Measurements from ENCODE around the gene CNKSR3. TPM values are rescaled to one million over a fixed set of nuclear protein-coding genes. Genes with fewer than 3 reads are reported as not detected.

CNKSR3 gene
- total and polyA plus RNA-seq, 2 donors from 2014 or later = 13.8 to 63.1 TPM

DNA sequence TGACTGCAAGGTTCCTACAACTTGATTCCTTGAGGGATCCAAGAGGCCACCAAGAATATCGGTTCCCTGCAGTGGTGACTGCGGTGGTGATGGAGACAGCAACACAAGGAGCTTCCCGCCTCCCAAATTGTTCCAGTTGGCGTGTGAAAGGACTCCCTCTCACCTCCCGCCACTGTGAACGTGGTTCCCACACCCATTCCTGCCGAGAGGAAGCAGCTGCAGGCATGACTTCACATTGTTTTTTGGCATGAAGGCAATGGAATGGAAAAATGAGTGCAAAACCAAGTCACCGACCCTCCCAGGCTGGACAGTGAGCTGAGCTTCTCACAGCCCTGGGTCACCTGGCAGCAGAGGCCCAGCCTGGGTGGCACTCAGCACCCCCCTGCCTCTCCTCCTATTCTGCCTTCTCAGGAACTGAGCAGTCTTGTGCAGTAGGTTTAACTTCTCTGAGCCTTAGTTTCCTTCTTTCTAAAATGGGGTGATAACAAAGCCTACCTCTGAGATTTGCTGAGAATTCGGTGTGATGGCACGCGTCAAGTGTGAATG, 75.0 kb downstream of the CNKSR3 start:
- Histone ChIP-seq H3K4me1 (ENCODE audit: control insufficient read depth in 2 of 3, insufficient read depth in 2 of 3, low read depth in 1 of 3, low read length in 3 of 3) (peaks cover 0 to 20% (median 16%) of the 10 kb centered on the region in 3 donors), H3K36me3 (ENCODE audit: control insufficient read depth in 2 of 3, insufficient read depth in 3 of 3, low read length in 3 of 3) (peaks cover 3 to 11% (median 5%) of the 10 kb centered on the region in 3 donors), H3K27ac (ENCODE audit: low read depth in 2 of 2, low read length in 2 of 2) (peak overlapping the region in 1 of 2 donors; percentile 16), H3K4me3 (ENCODE audit: low read length in 3 of 3) (no peak overlapping the region), H3K9me3 (ENCODE audit: control insufficient read depth in 2 of 3, insufficient read depth in 1 of 3, low read length in 3 of 3) (no peaks in the 10 kb centered on the region), H3K27me3 (ENCODE audit: control insufficient read depth, insufficient read depth, low read length) (no peaks in the 10 kb centered on the region), H3K9ac (ENCODE audit: low read length in 3 of 3) (no peak overlapping the region)
- intact Hi-C loops (cut with DNase I) = no loop called here
- no peak for DNase-seq
- no peak for FAIRE-seq
- TF ChIP-seq, protein P1, sequence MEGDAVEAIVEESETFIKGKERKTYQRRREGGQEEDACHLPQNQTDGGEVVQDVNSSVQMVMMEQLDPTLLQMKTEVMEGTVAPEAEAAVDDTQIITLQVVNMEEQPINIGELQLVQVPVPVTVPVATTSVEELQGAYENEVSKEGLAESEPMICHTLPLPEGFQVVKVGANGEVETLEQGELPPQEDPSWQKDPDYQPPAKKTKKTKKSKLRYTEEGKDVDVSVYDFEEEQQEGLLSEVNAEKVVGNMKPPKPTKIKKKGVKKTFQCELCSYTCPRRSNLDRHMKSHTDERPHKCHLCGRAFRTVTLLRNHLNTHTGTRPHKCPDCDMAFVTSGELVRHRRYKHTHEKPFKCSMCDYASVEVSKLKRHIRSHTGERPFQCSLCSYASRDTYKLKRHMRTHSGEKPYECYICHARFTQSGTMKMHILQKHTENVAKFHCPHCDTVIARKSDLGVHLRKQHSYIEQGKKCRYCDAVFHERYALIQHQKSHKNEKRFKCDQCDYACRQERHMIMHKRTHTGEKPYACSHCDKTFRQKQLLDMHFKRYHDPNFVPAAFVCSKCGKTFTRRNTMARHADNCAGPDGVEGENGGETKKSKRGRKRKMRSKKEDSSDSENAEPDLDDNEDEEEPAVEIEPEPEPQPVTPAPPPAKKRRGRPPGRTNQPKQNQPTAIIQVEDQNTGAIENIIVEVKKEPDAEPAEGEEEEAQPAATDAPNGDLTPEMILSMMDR (IDR thresholded peaks at IDR 0.05; ENCODE audit: borderline replicate concordance, extremely low read depth, insufficient read depth) = no peak

DNA sequence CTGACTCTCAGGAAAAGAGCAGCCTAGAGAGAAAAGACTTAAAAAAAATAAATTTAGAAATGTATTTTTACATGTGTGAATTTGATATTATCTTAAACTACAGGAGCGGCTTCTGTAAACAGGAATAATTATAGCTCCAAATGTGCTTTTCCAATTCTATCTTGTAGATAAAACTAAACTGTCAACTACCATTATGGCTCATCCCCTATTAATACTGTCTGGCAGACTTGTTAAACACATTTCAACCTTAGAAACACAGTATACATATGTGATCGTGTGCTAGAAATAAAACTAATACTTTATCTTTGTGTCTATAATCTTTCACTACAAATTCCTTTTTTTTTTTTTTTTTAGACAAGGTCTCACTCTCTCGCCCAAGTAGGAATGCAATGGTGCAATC, 75.8 kb downstream of the CNKSR3 start:
- H3K9me3 ChIP-seq (ENCODE audit: control insufficient read depth in 2 of 3, insufficient read depth in 1 of 3, low read length in 3 of 3) = no peaks in the 10 kb centered on the region
- TF ChIP-seq, protein P1 (IDR thresholded peaks at IDR 0.05; ENCODE audit: borderline replicate concordance, extremely low read depth, insufficient read depth) = no peak
- H3K9ac ChIP-seq (ENCODE audit: low read length in 3 of 3) = no peak overlapping the region
- DNase-seq = no peak
- H3K4me1 ChIP-seq (ENCODE audit: control insufficient read depth in 2 of 3, insufficient read depth in 2 of 3, low read depth in 1 of 3, low read length in 3 of 3) = peaks cover 0 to 23% (median 15%) of the 10 kb centered on the region in 3 donors
- no peak overlapping the region for H3K4me3 ChIP-seq (ENCODE audit: low read length in 3 of 3)
- no peak overlapping the region for H3K27ac ChIP-seq (ENCODE audit: low read depth in 2 of 2, low read length in 2 of 2)
- H3K36me3 ChIP-seq (ENCODE audit: control insufficient read depth in 2 of 3, insufficient read depth in 3 of 3, low read length in 3 of 3) = peaks cover 3 to 15% (median 5%) of the 10 kb centered on the region in 3 donors
- no peak for FAIRE-seq
- intact Hi-C loops (cut with DNase I) = no loop called here
- H3K27me3 ChIP-seq (ENCODE audit: control insufficient read depth, insufficient read depth, low read length) = no peaks in the 10 kb centered on the region

- H3K9me3 ChIP-seq (ENCODE audit: control insufficient read depth in 2 of 3, insufficient read depth in 1 of 3, low read length in 3 of 3) = no peaks in the 10 kb centered on the region
- no peak for DNase-seq
- no peak for FAIRE-seq
- H3K27ac ChIP-seq (ENCODE audit: low read depth in 2 of 2, low read length in 2 of 2) = no peak overlapping the region
- H3K4me3 ChIP-seq (ENCODE audit: low read length in 3 of 3) = no peak overlapping the region
- TF ChIP-seq, protein P1 (IDR thresholded peaks at IDR 0.05; ENCODE audit: borderline replicate concordance, extremely low read depth, insufficient read depth) = no peak
- H3K27me3 ChIP-seq (ENCODE audit: control insufficient read depth, insufficient read depth, low read length) = no peaks in the 10 kb centered on the region
- H3K36me3 ChIP-seq (ENCODE audit: control insufficient read depth in 2 of 3, insufficient read depth in 3 of 3, low read length in 3 of 3) = peaks cover 9 to 15% (median 10%) of the 10 kb centered on the region in 3 donors
- peaks cover 0 to 20% (median 15%) of the 10 kb centered on the region in 3 donors for H3K4me1 ChIP-seq (ENCODE audit: control insufficient read depth in 2 of 3, insufficient read depth in 2 of 3, low read depth in 1 of 3, low read length in 3 of 3)
- intact Hi-C loops (cut with DNase I) = no loop called here
- no peak overlapping the region for H3K9ac ChIP-seq (ENCODE audit: low read length in 3 of 3)
Observed at GRCh38 chr6:154433477-154434241, 76.8 kb downstream of the CNKSR3 start.

Data from kidney (tissue), 14 donors.